Mammary epithelial cell (primary cell): ENCODE results near the gene CTXND2.

Source experiments
- CTCF ChIP-seq, 2 donors: IDR thresholded peaks in 1 of 2; conservative IDR thresholded peaks in 1 of 2; 2 replicates each; pipeline ENCODE4 v1.5.1; 2011 to 2012; ENCODE audit warnings: inconsistent platforms in 2 of 2, low read length in 2 of 2, mild to moderate bottlenecking in 2 of 2, control low read depth in 1 of 2, low read depth in 1 of 2; ENCODE audit not compliant: insufficient read depth in 1 of 2; ENCODE audit errors: extremely low read depth in 1 of 2
- EZH2 ChIP-seq: IDR thresholded peaks from 2 replicates; pipeline ENCODE4 v1.6.1; 2012; ENCODE audit warnings: low read length, inconsistent platforms, borderline replicate concordance

GRCh38 chr1:150887018-150887417, at the start of gene CTXND2:
- TF ChIP-seq CTCF (conservative IDR thresholded peaks at IDR 0.05 in 1 of 2, IDR thresholded peaks at IDR 0.05 in 1 of 2; ENCODE audit: extremely low read depth in 1 of 2, insufficient read depth in 1 of 2, low read depth in 1 of 2, low read length in 2 of 2) (no peak), EZH2 (no peak)
